ENCODE data around the gene PCDH1.
A peak's percentile ranks its signal among the peaks of the same experiment; 100 is the strongest.

PCDH1 gene

DNA sequence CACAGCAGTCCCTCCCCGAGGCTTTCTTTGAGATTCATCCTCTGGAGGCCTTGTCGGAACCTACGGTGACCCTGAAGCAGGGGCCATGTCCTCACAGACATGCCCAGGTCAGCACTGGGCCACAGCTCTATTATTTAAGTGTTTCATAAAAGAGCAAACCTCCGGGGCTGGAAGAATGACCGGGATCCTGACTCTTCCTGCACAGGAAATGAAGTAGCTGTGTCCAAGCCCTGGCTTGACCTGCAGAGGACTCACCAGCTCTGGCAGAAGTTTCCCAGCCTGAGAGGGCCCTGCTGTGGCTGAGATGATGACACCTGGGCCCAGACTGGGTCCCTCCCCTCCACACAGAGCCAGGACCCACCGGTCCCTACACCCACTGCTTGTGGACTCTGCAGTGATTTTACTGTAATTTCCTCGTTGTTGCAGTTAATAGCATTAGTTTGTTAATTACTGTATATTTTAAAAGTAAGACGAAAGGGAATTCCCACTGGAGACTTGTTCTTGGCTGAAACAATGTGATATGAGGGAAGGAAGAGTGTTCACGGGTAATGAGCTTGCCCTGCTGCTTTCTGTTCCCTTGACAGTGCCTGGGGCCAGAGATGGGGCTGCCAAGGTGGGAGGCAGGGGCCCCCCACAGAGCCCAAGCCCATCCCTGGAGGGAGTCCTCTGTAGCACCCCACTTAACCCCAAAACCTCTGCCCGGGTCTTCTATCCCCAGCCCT is 72.2 kb downstream of the PCDH1 start:
- DNase-seq, result no peak

DNA sequence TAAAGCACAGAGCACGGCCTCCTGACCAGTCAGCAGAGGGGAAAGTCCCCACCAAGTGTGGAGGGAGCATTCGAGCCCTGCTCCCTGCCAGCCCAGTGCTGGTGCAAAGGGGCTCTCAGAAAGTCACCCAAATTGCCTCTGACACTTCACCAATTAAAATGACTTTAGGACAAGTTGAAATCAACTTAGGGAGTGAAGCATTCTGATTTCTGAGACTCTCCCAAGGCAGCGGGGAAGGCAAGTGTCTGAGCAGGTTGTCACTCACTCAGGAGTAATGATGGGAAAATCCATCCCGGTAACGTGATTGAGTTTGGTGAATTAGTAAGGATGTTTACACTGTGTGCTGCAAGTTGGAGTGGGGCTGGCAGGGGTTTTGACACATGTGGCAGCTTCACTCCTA is 73.7 kb downstream of the PCDH1 start:
- peak; percentile 3 for DNase-seq
